Measurements from ENCODE around the gene CEACAM3.

- TF ChIP-seq, protein P1, sequence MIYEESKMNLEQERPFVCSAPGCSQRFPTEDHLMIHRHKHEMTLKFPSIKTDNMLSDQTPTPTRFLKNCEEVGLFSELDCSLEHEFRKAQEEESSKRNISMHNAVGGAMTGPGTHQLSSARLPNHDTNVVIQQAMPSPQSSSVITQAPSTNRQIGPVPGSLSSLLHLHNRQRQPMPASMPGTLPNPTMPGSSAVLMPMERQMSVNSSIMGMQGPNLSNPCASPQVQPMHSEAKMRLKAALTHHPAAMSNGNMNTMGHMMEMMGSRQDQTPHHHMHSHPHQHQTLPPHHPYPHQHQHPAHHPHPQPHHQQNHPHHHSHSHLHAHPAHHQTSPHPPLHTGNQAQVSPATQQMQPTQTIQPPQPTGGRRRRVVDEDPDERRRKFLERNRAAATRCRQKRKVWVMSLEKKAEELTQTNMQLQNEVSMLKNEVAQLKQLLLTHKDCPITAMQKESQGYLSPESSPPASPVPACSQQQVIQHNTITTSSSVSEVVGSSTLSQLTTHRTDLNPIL (CRISPR knock-in tag; IDR thresholded peaks at IDR 0.05; ENCODE audit: low read depth) = no peak
- TF ChIP-seq ZFP30 (CRISPR knock-in tag; IDR thresholded peaks at IDR 0.05) = no peak
- TF ChIP-seq ZNF70 (CRISPR knock-in tag; IDR thresholded peaks at IDR 0.05) = no peak
- no peak for TF ChIP-seq TSHZ2 (CRISPR knock-in tag; IDR thresholded peaks at IDR 0.05)
- TF ChIP-seq ESRRG (CRISPR knock-in tag; IDR thresholded peaks at IDR 0.05) = no peak
- TF ChIP-seq GLIS3 (CRISPR knock-in tag; IDR thresholded peaks at IDR 0.05) = no peak
- TF ChIP-seq TCF4 (CRISPR knock-in tag; IDR thresholded peaks at IDR 0.05; ENCODE audit: borderline replicate concordance) = no peak
- TF ChIP-seq, protein P2, sequence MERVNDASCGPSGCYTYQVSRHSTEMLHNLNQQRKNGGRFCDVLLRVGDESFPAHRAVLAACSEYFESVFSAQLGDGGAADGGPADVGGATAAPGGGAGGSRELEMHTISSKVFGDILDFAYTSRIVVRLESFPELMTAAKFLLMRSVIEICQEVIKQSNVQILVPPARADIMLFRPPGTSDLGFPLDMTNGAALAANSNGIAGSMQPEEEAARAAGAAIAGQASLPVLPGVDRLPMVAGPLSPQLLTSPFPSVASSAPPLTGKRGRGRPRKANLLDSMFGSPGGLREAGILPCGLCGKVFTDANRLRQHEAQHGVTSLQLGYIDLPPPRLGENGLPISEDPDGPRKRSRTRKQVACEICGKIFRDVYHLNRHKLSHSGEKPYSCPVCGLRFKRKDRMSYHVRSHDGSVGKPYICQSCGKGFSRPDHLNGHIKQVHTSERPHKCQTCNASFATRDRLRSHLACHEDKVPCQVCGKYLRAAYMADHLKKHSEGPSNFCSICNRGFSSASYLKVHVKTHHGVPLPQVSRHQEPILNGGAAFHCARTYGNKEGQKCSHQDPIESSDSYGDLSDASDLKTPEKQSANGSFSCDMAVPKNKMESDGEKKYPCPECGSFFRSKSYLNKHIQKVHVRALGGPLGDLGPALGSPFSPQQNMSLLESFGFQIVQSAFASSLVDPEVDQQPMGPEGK (CRISPR knock-in tag; IDR thresholded peaks at IDR 0.05; ENCODE audit: borderline replicate concordance) = no peak
- no peak for TF ChIP-seq TOX (CRISPR knock-in tag; IDR thresholded peaks at IDR 0.05; ENCODE audit: borderline replicate concordance)
- TF ChIP-seq SNAI2 (CRISPR knock-in tag; IDR thresholded peaks at IDR 0.05) = no peak
- TF ChIP-seq PPARA (CRISPR knock-in tag; IDR thresholded peaks at IDR 0.05; ENCODE audit: borderline replicate concordance) = no peak
Measured at GRCh38 chr19:41784743-41785142, 11.6 kb upstream of the CEACAM3 start.
